GM10266 (cell line): ENCODE data around the gene IL36B.
A peak's percentile ranks its signal among the peaks of the same experiment; 100 is the strongest.

ENCODE experiments used
- DNase-seq: peaks from one replicate; pipeline ENCODE4 v3.0.0; 2012; ENCODE audit errors: extremely low spot score
- TF ChIP-seq, protein P1 (sequence below): IDR thresholded peaks from 2 replicates; pipeline ENCODE4 v1.5.1; 2012; ENCODE audit warnings: mild to moderate bottlenecking, low read depth; ENCODE audit not compliant: control insufficient read depth, insufficient read depth; ENCODE audit errors: missing control alignments

The IL36B gene

DNA sequence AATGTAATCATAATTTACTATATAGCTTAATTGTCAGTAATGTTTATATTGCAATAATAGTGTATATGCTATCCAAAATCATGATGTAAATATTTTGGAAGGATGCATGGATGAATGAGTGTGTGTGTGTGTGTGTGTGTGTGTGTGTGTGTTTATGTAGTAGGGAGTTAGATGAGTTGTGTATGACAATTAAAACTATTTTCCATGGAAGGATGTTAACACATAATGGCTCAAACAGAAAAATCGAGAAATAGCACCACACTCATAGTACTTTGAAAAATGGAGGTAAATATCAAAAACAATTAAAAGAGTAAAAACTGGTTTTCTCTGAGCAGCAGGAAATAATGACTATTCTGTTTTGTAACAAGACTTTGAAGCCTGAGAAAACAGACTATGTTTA, 55.5 kb downstream of the IL36B start:
- TF ChIP-seq, protein P1, sequence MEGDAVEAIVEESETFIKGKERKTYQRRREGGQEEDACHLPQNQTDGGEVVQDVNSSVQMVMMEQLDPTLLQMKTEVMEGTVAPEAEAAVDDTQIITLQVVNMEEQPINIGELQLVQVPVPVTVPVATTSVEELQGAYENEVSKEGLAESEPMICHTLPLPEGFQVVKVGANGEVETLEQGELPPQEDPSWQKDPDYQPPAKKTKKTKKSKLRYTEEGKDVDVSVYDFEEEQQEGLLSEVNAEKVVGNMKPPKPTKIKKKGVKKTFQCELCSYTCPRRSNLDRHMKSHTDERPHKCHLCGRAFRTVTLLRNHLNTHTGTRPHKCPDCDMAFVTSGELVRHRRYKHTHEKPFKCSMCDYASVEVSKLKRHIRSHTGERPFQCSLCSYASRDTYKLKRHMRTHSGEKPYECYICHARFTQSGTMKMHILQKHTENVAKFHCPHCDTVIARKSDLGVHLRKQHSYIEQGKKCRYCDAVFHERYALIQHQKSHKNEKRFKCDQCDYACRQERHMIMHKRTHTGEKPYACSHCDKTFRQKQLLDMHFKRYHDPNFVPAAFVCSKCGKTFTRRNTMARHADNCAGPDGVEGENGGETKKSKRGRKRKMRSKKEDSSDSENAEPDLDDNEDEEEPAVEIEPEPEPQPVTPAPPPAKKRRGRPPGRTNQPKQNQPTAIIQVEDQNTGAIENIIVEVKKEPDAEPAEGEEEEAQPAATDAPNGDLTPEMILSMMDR = no peak
- DNase-seq = no peak

DNA sequence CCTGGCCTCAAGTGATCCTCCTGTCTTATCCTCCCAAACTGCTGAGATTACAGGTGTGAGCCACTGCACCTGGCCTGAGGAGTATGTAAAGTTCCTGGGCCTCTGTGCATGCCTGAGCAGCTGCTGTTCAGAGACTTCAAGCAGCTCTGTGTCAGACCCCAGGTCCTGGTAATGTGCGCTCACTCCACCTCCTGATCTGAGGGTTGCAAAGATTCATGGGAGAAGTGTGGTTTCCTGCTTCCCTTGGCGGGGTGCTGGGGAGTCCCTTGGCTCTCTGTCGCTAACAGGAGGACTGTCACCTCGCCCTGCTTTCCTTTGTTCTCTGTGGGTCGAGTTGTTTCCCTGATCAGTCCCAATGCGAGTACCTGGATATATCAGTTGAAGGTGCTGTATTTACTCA, 56.0 kb downstream of the IL36B start:
- DNase-seq = peak; percentile 21
- TF ChIP-seq, protein P1 = no peak

DNA sequence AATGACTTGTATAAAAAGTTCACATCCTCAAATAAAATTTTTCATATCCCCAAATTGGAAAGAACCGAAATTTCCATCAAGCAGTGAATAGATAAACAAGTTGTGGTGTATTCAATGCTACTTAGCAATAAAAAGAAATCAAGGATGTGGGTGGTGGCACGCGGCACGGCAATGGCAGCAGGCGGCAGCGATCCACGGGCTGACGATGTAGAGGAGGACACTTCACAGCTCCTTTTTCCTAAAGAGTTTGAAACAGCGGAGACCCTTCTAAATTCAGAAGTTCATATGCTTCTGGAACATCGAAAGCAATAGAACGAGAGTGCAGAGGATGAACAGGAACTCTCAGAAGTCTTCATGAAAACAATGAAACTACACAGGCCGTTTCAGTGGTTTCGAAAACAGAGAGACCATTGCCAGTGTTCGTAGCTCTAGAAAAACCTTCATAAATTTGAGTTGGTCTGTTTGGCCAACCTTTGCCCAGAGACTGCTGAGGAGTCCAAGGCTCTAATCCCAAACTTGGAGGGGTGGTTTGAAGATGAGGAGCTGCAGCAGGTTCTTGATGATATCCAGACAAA, 57.2 kb downstream of the IL36B start:
- TF ChIP-seq, protein P1 = no peak

DNA sequence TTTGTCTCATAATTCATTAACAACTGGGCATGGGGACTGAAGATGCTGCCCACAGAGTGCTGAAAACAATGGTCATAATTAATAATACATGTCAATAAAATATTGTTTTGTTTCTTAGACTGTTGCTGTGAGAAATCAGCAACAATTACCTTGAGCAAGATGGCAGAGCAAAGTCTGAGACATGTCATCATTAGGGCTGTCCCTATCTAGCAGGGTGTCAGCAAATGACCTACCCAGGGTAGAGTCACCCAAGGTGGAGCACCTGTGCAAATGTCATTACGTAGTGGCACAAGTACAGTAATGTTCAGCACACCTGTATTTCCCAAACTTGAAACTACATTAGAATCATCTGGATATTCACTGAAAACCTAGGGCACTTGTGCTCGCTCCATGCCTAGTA, 58.0 kb downstream of the IL36B start:
- TF ChIP-seq, protein P1 = no peak
- no peak for DNase-seq

More for the DNA sequence above, 57.2 kb downstream of the IL36B start:
- no peak for DNase-seq

DNA sequence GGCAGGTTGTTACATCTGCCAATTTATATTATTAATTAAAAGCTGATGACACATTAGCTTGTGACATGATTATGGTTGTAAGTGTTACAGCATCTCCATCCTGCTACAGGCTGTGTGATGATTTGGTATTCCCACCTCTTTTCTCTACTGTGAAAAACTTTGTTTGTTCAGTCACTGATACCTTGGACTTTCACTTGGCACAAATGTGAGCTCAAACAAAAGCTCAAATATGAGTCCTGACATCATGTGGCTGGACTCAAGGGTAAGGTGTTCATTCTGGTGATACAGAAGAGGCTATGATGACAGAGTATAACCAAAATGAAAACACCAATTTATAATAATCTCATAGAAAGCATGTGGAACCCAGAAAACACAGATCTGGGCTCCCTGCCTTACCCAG, 58.8 kb downstream of the IL36B start:
- no peak for DNase-seq
- TF ChIP-seq, protein P1 = no peak

DNA sequence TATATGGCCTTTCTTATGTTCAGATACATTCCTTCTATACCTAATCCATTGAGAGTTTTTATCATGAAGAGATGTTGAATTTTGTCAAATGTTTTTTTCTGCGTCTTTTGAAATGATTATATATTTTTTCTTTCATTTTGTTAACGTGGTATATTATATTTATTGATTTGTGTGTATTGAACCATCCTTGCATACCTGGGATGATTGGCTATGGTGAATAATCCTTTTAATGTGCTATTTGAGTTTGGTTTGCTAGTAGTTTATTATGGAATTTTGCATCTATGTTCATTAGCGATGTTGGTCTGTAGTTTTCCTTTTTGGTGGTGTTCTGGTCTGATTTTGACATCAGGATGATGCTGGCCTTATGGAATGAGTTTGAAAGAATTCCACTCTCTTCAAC, 63.1 kb downstream of the IL36B start:
- no peak for DNase-seq
- TF ChIP-seq, protein P1 = no peak

DNA sequence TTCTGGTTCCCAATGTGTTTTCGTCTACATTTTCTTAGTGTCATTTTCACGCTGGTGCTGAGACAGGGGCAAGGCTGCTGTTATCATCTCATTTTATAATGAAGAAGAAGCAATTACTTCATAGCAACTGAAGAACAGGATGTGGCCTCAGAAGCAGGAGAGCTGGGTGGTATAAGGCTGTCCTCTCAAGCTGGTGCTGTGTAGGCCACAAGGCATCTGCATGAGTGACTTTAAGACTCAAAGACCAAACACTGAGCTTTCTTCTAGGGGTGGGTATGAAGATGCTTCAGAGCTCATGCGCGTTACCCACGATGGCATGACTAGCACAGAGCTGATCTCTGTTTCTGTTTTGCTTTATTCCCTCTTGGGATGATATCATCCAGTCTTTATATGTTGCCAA, 67.6 kb downstream of the IL36B start:
- TF ChIP-seq, protein P1 = no peak
- no peak for DNase-seq
